ENCODE measurements around the gene USH2A.

GRCh38 chr1:215657047-215657446 lies 766.2 kb downstream of the USH2A start:
- TF ChIP-seq, protein P1, sequence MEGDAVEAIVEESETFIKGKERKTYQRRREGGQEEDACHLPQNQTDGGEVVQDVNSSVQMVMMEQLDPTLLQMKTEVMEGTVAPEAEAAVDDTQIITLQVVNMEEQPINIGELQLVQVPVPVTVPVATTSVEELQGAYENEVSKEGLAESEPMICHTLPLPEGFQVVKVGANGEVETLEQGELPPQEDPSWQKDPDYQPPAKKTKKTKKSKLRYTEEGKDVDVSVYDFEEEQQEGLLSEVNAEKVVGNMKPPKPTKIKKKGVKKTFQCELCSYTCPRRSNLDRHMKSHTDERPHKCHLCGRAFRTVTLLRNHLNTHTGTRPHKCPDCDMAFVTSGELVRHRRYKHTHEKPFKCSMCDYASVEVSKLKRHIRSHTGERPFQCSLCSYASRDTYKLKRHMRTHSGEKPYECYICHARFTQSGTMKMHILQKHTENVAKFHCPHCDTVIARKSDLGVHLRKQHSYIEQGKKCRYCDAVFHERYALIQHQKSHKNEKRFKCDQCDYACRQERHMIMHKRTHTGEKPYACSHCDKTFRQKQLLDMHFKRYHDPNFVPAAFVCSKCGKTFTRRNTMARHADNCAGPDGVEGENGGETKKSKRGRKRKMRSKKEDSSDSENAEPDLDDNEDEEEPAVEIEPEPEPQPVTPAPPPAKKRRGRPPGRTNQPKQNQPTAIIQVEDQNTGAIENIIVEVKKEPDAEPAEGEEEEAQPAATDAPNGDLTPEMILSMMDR (IDR thresholded peaks at IDR 0.05), result no peak
- TF ChIP-seq POLR2A (IDR thresholded peaks at IDR 0.05), result no peak
- TF ChIP-seq POLR2AphosphoS5 (IDR thresholded peaks at IDR 0.05), result no peak

All from breast epithelium (tissue), 3 donors.